Measurements from ENCODE around the gene RNPS1. TPM values are rescaled to one million over a fixed set of nuclear protein-coding genes. Genes with fewer than 3 reads are reported as not detected.

Gene RNPS1
- total and polyA plus RNA-seq, 2 experiments from 2014 or later = 315 to 384 TPM

GRCh38 chr16:2244301-2244700 lies 23.6 kb downstream of the RNPS1 start:
- Mint-ChIP-seq H3K36me3 (ENCODE audit: low read depth) (peaks cover 60% of the 10 kb centered on the region), H3K4me3 (no peak overlapping the region)

GRCh38 chr16:2243781-2244180 lies 24.1 kb downstream of the RNPS1 start:
- Histone ChIP-seq H3K9me2 (ENCODE audit: insufficient read depth) (no peaks in the 10 kb centered on the region), H3K4me3 (no peak overlapping the region), H3K4me1 (ENCODE audit: insufficient read depth) (no peaks in the 10 kb centered on the region), H3K79me2 (replicated peaks; ENCODE audit: insufficient read depth) (peaks cover 11% of the 10 kb centered on the region), H3K4me2 (no peak overlapping the region), H2AFZ (no peak overlapping the region), H4K20me1 (replicated peaks; ENCODE audit: insufficient read depth) (peaks cover 4% of the 10 kb centered on the region), H3F3A (replicated peaks; ENCODE audit: low read depth) (peaks cover 8% of the 10 kb centered on the region), H3K36me3 (ENCODE audit: insufficient read depth) (peaks cover 4% of the 10 kb centered on the region; the same call in 1 of the 2 replicates), H3K27me3 (ENCODE audit: insufficient read depth) (no peaks in the 10 kb centered on the region), H3K27ac (ENCODE audit: low read depth) (no peak overlapping the region)
- DNase-seq (ENCODE audit: low spot score) = no peak
- Mint-ChIP-seq H3K27ac (no peak overlapping the region), H3K36me3 (ENCODE audit: low read depth) (peaks cover 57% of the 10 kb centered on the region), H3K4me3 (no peak overlapping the region), H3K4me1 (no peaks in the 10 kb centered on the region), H3K9me3 (no peaks in the 10 kb centered on the region), H3K27me3 (ENCODE audit: insufficient read depth, low read depth, poor library complexity) (peaks cover 8% of the 10 kb centered on the region)
- ATAC-seq = no peak
- no peak for TF ChIP-seq EZH2 (IDR thresholded peaks at IDR 0.05; ENCODE audit: low read depth, unreplicated experiment)
- no peak for TF ChIP-seq JUNB (IDR thresholded peaks at IDR 0.05; ENCODE audit: unreplicated experiment)
- TF ChIP-seq POLR2AphosphoS5 (IDR thresholded peaks at IDR 0.05; ENCODE audit: low read depth) = no peak
- TF ChIP-seq EZH2phosphoT487 (IDR thresholded peaks at IDR 0.05; ENCODE audit: unreplicated experiment) = no peak
- TF ChIP-seq ETS1 (IDR thresholded peaks at IDR 0.05) = no peak
- no peak for TF ChIP-seq CREB1 (CRISPR knock-in tag; IDR thresholded peaks at IDR 0.05; ENCODE audit: low read depth)
- no peak for TF ChIP-seq NANOG (IDR thresholded peaks at IDR 0.05; ENCODE audit: borderline replicate concordance)
- no peak for TF ChIP-seq CTCF (conservative IDR thresholded peaks at IDR 0.05; ENCODE audit: low read depth in 2 of 2)
- TF ChIP-seq ZNF114 (CRISPR knock-in tag; IDR thresholded peaks at IDR 0.05) = no peak
- no peak for TF ChIP-seq ZNF331 (CRISPR knock-in tag; IDR thresholded peaks at IDR 0.05; ENCODE audit: low read depth)
- no peak for TF ChIP-seq REST (IDR thresholded peaks at IDR 0.05; ENCODE audit: unreplicated experiment)

More at GRCh38 chr16:2244301-2244700, 23.6 kb downstream of the RNPS1 start:
- no peak overlapping the region for H3K27ac ChIP-seq (ENCODE audit: low read depth)
- no peaks in the 10 kb centered on the region for H3K9me2 ChIP-seq (ENCODE audit: insufficient read depth)
- H3F3A ChIP-seq (replicated peaks; ENCODE audit: low read depth) = peaks cover 8% of the 10 kb centered on the region
- H3K79me2 ChIP-seq (replicated peaks; ENCODE audit: insufficient read depth) = peaks cover 16% of the 10 kb centered on the region
- H4K20me1 ChIP-seq (replicated peaks; ENCODE audit: insufficient read depth) = peaks cover 4% of the 10 kb centered on the region
- Mint-ChIP-seq H3K27ac (no peak overlapping the region), H3K27me3 (ENCODE audit: insufficient read depth, low read depth, poor library complexity) (peaks cover 8% of the 10 kb centered on the region), H3K9me3 (no peaks in the 10 kb centered on the region), H3K4me1 (no peaks in the 10 kb centered on the region)
- no peaks in the 10 kb centered on the region for H3K4me1 ChIP-seq (ENCODE audit: insufficient read depth)
- H3K4me3 ChIP-seq = no peak overlapping the region
- peak; percentile 64 for DNase-seq (ENCODE audit: low spot score)
- no peak overlapping the region for H2AFZ ChIP-seq
- no peak overlapping the region for H3K4me2 ChIP-seq
- no peaks in the 10 kb centered on the region for H3K27me3 ChIP-seq (ENCODE audit: insufficient read depth)
- TF ChIP-seq ZNF331 (CRISPR knock-in tag; IDR thresholded peaks at IDR 0.05; ENCODE audit: low read depth) (no peak), CTCF (conservative IDR thresholded peaks at IDR 0.05; ENCODE audit: low read depth in 2 of 2) (peak; percentile 26 to 49; a peak in 3 of 4 replicates)
- peaks cover 4% of the 10 kb centered on the region; the same call in 1 of the 2 replicates for H3K36me3 ChIP-seq (ENCODE audit: insufficient read depth)
- ATAC-seq = peak; percentile 64

Data from GM23338 (cell line).